HG02571 (cell line): ENCODE measurements around the gene NUP188.
A peak's percentile ranks its signal among the peaks of the same experiment; 100 is the strongest.

Experiments
- ATAC-seq: cut with Tn5 transposase; IDR thresholded peaks from one replicate; pipeline ENCODE4 v1.9.1; 2021; ENCODE audit warnings: mild to moderate bottlenecking, moderate library complexity; ENCODE audit not compliant: unreplicated experiment

Gene NUP188

GRCh38 chr9:129005336-129005997 lies 58.0 kb downstream of the NUP188 start:
- ATAC-seq: no peak

- ATAC-seq: no peak
Measured at GRCh38 chr9:129006328-129007034, 59.0 kb downstream of the NUP188 start.

GRCh38 chr9:129007035-129007765 lies 59.7 kb downstream of the NUP188 start:
- ATAC-seq: no peak

- no peak for ATAC-seq
Measured at GRCh38 chr9:129007766-129008468, 60.4 kb downstream of the NUP188 start.

- ATAC-seq: no peak
Measured at GRCh38 chr9:129008469-129008965, 61.0 kb downstream of the NUP188 start.

- no peak for ATAC-seq
Measured at GRCh38 chr9:129008986-129009583, 61.6 kb downstream of the NUP188 start.

- no peak for ATAC-seq
Measured at GRCh38 chr9:129009584-129010141, 62.2 kb downstream of the NUP188 start.

GRCh38 chr9:129010267-129010975 lies 62.9 kb downstream of the NUP188 start:
- no peak for ATAC-seq

- ATAC-seq: no peak
Measured at GRCh38 chr9:129011170-129011569, 63.7 kb downstream of the NUP188 start.

- no peak for ATAC-seq
Measured at GRCh38 chr9:129011761-129012181, 64.3 kb downstream of the NUP188 start.

- ATAC-seq: no peak
Measured at GRCh38 chr9:129012343-129012742, 64.8 kb downstream of the NUP188 start.

GRCh38 chr9:129012893-129013448 lies 65.5 kb downstream of the NUP188 start:
- no peak for ATAC-seq

GRCh38 chr9:129013674-129014073 lies 66.2 kb downstream of the NUP188 start:
- no peak for ATAC-seq

GRCh38 chr9:129014124-129014523 lies 66.6 kb downstream of the NUP188 start:
- ATAC-seq: no peak

- ATAC-seq: no peak
Measured at GRCh38 chr9:129014608-129015007, 67.1 kb downstream of the NUP188 start.

GRCh38 chr9:129021091-129021490 lies 73.6 kb downstream of the NUP188 start:
- peak; percentile 61 for ATAC-seq

GRCh38 chr9:129022037-129022436 lies 74.5 kb downstream of the NUP188 start:
- ATAC-seq: no peak

- ATAC-seq: no peak
Measured at GRCh38 chr9:129023036-129023907, 75.8 kb downstream of the NUP188 start.

GRCh38 chr9:129023908-129024233 lies 76.4 kb downstream of the NUP188 start:
- no peak for ATAC-seq
